Measurements from ENCODE around the gene REEP1. TPM values are rescaled to one million over a fixed set of nuclear protein-coding genes. Genes with fewer than 3 reads are reported as not detected.

REEP1 gene
- polyA plus RNA-seq, 1 donor (not counting 4 experiments of a cell fraction or from before 2014, with no cell fraction given): 0.30 TPM

- FAIRE-seq (no peak), DNase-seq (ENCODE audit: low read depth, low spot score) (no peak)
- Histone ChIP-seq H3K79me2 (ENCODE audit: control insufficient read depth, insufficient read depth, low read length) (no peaks in the 10 kb centered on the region), H2AFZ (ENCODE audit: control insufficient read depth, low read length) (no peak overlapping the region), H3K36me3 (ENCODE audit: control insufficient read depth in 2 of 2, extremely low read depth in 1 of 2, insufficient read depth in 2 of 2, low read length in 2 of 2) (peaks cover 9% of the 10 kb centered on the region in 2 experiments), H3K27me3 (ENCODE audit: control insufficient read depth, extremely low read depth, insufficient read depth, low read length) (no peaks in the 10 kb centered on the region), H4K20me1 (ENCODE audit: control insufficient read depth, extremely low read depth, insufficient read depth, low read length) (no peaks in the 10 kb centered on the region), H3K9me3 (ENCODE audit: control insufficient read depth, low read depth, low read length) (no peaks in the 10 kb centered on the region), H3K9me1 (ENCODE audit: control insufficient read depth, extremely low read depth, insufficient read depth, low read length) (no peaks in the 10 kb centered on the region), H3K4me2 (ENCODE audit: control insufficient read depth, extremely low read depth, insufficient read depth, low read depth, low read length) (no peak overlapping the region), H3K4me3 (ENCODE audit: control insufficient read depth in 2 of 3, extremely low read depth in 1 of 3, insufficient read depth in 2 of 3, low read depth in 1 of 3, low read length in 3 of 3) (no peak overlapping the region), H3K4me1 (ENCODE audit: control insufficient read depth, extremely low read depth, insufficient read depth, low read length) (peaks cover 5% of the 10 kb centered on the region), H3K9ac (ENCODE audit: control insufficient read depth, extremely low read depth, insufficient read depth, low read length) (no peak overlapping the region), H3K27ac (ENCODE audit: control insufficient read depth, insufficient read depth, low read length) (no peak overlapping the region)
- dilution Hi-C loops (cut with MboI; ENCODE audit: extremely low pct_ligation_motif_present, low sequenced_read_pairs): no loop called here
- no peak for TF ChIP-seq EZH2 (IDR thresholded peaks at IDR 0.05; ENCODE audit: low read length)
- TF ChIP-seq CTCF (optimal IDR thresholded peaks at IDR 0.05 in 1 of 3, IDR thresholded peaks at IDR 0.05 in 1 of 3, conservative IDR thresholded peaks at IDR 0.05 in 1 of 3; ENCODE audit: extremely low read depth in 1 of 3, insufficient read depth in 2 of 3, low read length in 3 of 3): no peak
Measured at GRCh38 chr2:86213699-86214502, 123.5 kb downstream of the REEP1 start.

GRCh38 chr2:86213056-86213455, 124.4 kb downstream of the REEP1 start:
- Histone ChIP-seq H3K9me3 (ENCODE audit: control insufficient read depth, low read depth, low read length) (no peaks in the 10 kb centered on the region), H3K27ac (ENCODE audit: control insufficient read depth, insufficient read depth, low read length) (no peak overlapping the region), H3K4me2 (ENCODE audit: control insufficient read depth, extremely low read depth, insufficient read depth, low read depth, low read length) (no peak overlapping the region), H4K20me1 (ENCODE audit: control insufficient read depth, extremely low read depth, insufficient read depth, low read length) (no peaks in the 10 kb centered on the region), H3K9ac (ENCODE audit: control insufficient read depth, extremely low read depth, insufficient read depth, low read length) (no peak overlapping the region), H2AFZ (ENCODE audit: control insufficient read depth, low read length) (no peak overlapping the region), H3K36me3 (ENCODE audit: control insufficient read depth in 2 of 2, extremely low read depth in 1 of 2, insufficient read depth in 2 of 2, low read length in 2 of 2) (peaks cover 13% of the 10 kb centered on the region in 2 experiments), H3K79me2 (ENCODE audit: control insufficient read depth, insufficient read depth, low read length) (no peaks in the 10 kb centered on the region), H3K27me3 (ENCODE audit: control insufficient read depth, extremely low read depth, insufficient read depth, low read length) (no peaks in the 10 kb centered on the region), H3K4me3 (ENCODE audit: control insufficient read depth in 2 of 3, extremely low read depth in 1 of 3, insufficient read depth in 2 of 3, low read depth in 1 of 3, low read length in 3 of 3) (no peak overlapping the region), H3K4me1 (ENCODE audit: control insufficient read depth, extremely low read depth, insufficient read depth, low read length) (peaks cover 5% of the 10 kb centered on the region), H3K9me1 (ENCODE audit: control insufficient read depth, extremely low read depth, insufficient read depth, low read length) (no peaks in the 10 kb centered on the region)
- dilution Hi-C loops (cut with MboI; ENCODE audit: extremely low pct_ligation_motif_present, low sequenced_read_pairs): no loop called here
- no peak for FAIRE-seq
- no peak for TF ChIP-seq CTCF (optimal IDR thresholded peaks at IDR 0.05 in 1 of 3, IDR thresholded peaks at IDR 0.05 in 1 of 3, conservative IDR thresholded peaks at IDR 0.05 in 1 of 3; ENCODE audit: extremely low read depth in 1 of 3, insufficient read depth in 2 of 3, low read length in 3 of 3)
- TF ChIP-seq EZH2 (IDR thresholded peaks at IDR 0.05; ENCODE audit: low read length): no peak
- DNase-seq (ENCODE audit: low read depth, low spot score): no peak

Measured in keratinocyte (primary cell).